Panc1 (cell line): ENCODE measurements around the gene TNRC6C. TPM values are rescaled to one million over a fixed set of nuclear protein-coding genes. Genes with fewer than 3 reads are reported as not detected.

Source experiments
- ATAC-seq: fragments of 200-7000 bp; cut with Tn5 transposase; 2 replicates; pipeline ENCODE4 v1.9.1; 2020; ENCODE audit warnings: mild to moderate bottlenecking, moderate library complexity
- BruUV-seq: library from RNA; stranded (reverse); fragments of 400-500 nt; replicated peaks from 2 replicates; lab custom pipeline; 2021; lab: Mats Ljungman, UMichigan
- CTCF ChIA-PET: fragments of 300-600 bp; sonication (Branson Sonifier 250); formaldehyde crosslinking; loops from one replicate; lab custom pipeline; 2022; ENCODE audit warnings: antibody characterized with exemption; lab: Charles Lee
- POLR2A ChIA-PET: fragments of 300-600 bp; sonication (Branson Sonifier 250); formaldehyde crosslinking; loops from one replicate; lab custom pipeline; 2022; ENCODE audit warnings: antibody characterized with exemption; lab: Charles Lee
- DNase-seq: peaks from one replicate; pipeline ENCODE4 v3.0.0-alpha.2; 2010; ENCODE audit warnings: low read depth, low spot score
- H3K27ac ChIP-seq: 2 replicates; pipeline ENCODE4 v1.5.1; 2011; ENCODE audit warnings: mild to moderate bottlenecking, low read length, inconsistent platforms
- H3K27me3 ChIP-seq: fragments of 200-500 bp; sonication (Bioruptor generic); 2 replicates; pipeline ENCODE4 v1.6.0; 2014; ENCODE audit warnings: low read length, inconsistent platforms; ENCODE audit not compliant: control insufficient read depth, insufficient read depth
- H3K36me3 ChIP-seq: fragments of 200-500 bp; sonication (Bioruptor generic); 2 replicates; pipeline ENCODE4 v1.5.1; 2014; ENCODE audit warnings: inconsistent platforms, mild to moderate bottlenecking, low read length, moderate library complexity; ENCODE audit not compliant: control insufficient read depth, insufficient read depth
- H3K4me1 ChIP-seq: 2 replicates; pipeline ENCODE4 v1.5.1; 2011; ENCODE audit warnings: inconsistent platforms, mild to moderate bottlenecking, low read length, moderate library complexity; ENCODE audit not compliant: control insufficient read depth, insufficient read depth
- H3K4me3 ChIP-seq, 2 experiments: 2 replicates each; pipeline ENCODE4 v1.5.1; 2011 to 2012; ENCODE audit warnings: low read depth in 2 of 2, low read length in 2 of 2, mild to moderate bottlenecking in 2 of 2, inconsistent platforms in 1 of 2, moderate library complexity in 1 of 2
- H3K9me3 ChIP-seq: fragments of 200-500 bp; sonication (Bioruptor generic); 2 replicates; pipeline ENCODE4 v1.5.1; 2014; ENCODE audit warnings: low read depth, mild to moderate bottlenecking, inconsistent platforms, low read length, moderate library complexity; ENCODE audit not compliant: control insufficient read depth, insufficient read depth
- POLR2AphosphoS5 ChIP-seq: IDR thresholded peaks from 2 replicates; pipeline ENCODE4 v1.6.1; 2012; ENCODE audit warnings: mild to moderate bottlenecking, low read depth, low read length, moderate library complexity
- SIN3A ChIP-seq: IDR thresholded peaks from 2 replicates; pipeline ENCODE4 v1.6.1; 2012; ENCODE audit warnings: low read depth, mild to moderate bottlenecking, low read length, moderate library complexity, borderline replicate concordance; ENCODE audit not compliant: insufficient read depth
- TCF7L2 ChIP-seq: IDR thresholded peaks from 2 replicates; pipeline ENCODE4 v1.6.1; 2011; ENCODE audit warnings: mild to moderate bottlenecking, low read depth, low read length, inconsistent platforms
- in situ Hi-C: cut with HindIII; loops from 2 replicates; pipeline ENCODE4 v1.10.0; 2016; ENCODE audit warnings: low sequenced_read_pairs, low pct_unique_long_range_greater_than_20kb
- intact Hi-C: fragments of 100-400 bp; cut with micrococcal nuclease; formaldehyde crosslinking; loops from one replicate; pipeline ENCODE4 v1.10.0; 2022; ENCODE audit not compliant: unreplicated experiment
- total RNA-seq: library from RNA; stranded (reverse); gene quantifications from one replicate; pipeline ENCODE4 v1.2.1, GENCODE V29; 2021; ENCODE audit not compliant: unreplicated experiment
- TF ChIP-seq, protein P1 (sequence below): fragments of 450-650 bp; IDR thresholded peaks from 2 replicates; pipeline ENCODE4 v1.5.1; 2017; ENCODE audit warnings: mild to moderate bottlenecking
- TF ChIP-seq, protein P2 (sequence below), 2 experiments: IDR thresholded peaks; 2 replicates each; pipeline ENCODE4 v1.6.1; 2011 to 2012; ENCODE audit warnings: low read depth in 2 of 2, control low read depth in 1 of 2, low read length in 1 of 2, mild to moderate bottlenecking in 1 of 2, moderate library complexity in 1 of 2; ENCODE audit not compliant: insufficient read depth in 1 of 2

The TNRC6C gene
- total RNA-seq, 1 experiment from 2014 or later = 10.1 TPM

DNA sequence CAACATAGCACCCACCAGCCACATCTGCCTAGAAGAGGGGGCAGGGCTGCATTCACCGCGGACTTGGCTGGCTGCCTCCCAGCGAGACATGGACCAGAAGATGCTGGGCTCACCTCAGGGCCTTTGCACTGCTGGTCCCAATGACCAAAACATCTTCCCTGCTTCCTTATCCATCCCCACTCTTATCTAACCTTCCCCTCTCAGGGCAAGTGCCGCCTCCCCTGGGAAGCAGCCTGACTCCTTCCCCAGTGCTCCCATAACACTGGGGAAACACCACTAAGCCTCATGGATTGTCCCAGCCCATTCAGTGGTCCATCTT lies 164.4 kb downstream of the TNRC6C start:
- BruUV-seq = no TSS peak
- no peak for DNase-seq
- POLR2A ChIA-PET = no interaction called here
- Histone ChIP-seq H3K4me1 (peaks cover 24% of the 10 kb centered on the region), H3K36me3 (no peaks in the 10 kb centered on the region; the same call in 1 of the 2 replicates), H3K27me3 (no peaks in the 10 kb centered on the region), H3K9me3 (no peaks in the 10 kb centered on the region), H3K27ac (no peak overlapping the region), H3K4me3 (no peak overlapping the region)
- in situ Hi-C loops (no loop called here), intact Hi-C loops (no loop called here)
- TF ChIP-seq, protein P1, sequence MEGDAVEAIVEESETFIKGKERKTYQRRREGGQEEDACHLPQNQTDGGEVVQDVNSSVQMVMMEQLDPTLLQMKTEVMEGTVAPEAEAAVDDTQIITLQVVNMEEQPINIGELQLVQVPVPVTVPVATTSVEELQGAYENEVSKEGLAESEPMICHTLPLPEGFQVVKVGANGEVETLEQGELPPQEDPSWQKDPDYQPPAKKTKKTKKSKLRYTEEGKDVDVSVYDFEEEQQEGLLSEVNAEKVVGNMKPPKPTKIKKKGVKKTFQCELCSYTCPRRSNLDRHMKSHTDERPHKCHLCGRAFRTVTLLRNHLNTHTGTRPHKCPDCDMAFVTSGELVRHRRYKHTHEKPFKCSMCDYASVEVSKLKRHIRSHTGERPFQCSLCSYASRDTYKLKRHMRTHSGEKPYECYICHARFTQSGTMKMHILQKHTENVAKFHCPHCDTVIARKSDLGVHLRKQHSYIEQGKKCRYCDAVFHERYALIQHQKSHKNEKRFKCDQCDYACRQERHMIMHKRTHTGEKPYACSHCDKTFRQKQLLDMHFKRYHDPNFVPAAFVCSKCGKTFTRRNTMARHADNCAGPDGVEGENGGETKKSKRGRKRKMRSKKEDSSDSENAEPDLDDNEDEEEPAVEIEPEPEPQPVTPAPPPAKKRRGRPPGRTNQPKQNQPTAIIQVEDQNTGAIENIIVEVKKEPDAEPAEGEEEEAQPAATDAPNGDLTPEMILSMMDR = no peak
- TF ChIP-seq POLR2AphosphoS5 (no peak), SIN3A (no peak), TCF7L2 (no peak)
- TF ChIP-seq, protein P2, sequence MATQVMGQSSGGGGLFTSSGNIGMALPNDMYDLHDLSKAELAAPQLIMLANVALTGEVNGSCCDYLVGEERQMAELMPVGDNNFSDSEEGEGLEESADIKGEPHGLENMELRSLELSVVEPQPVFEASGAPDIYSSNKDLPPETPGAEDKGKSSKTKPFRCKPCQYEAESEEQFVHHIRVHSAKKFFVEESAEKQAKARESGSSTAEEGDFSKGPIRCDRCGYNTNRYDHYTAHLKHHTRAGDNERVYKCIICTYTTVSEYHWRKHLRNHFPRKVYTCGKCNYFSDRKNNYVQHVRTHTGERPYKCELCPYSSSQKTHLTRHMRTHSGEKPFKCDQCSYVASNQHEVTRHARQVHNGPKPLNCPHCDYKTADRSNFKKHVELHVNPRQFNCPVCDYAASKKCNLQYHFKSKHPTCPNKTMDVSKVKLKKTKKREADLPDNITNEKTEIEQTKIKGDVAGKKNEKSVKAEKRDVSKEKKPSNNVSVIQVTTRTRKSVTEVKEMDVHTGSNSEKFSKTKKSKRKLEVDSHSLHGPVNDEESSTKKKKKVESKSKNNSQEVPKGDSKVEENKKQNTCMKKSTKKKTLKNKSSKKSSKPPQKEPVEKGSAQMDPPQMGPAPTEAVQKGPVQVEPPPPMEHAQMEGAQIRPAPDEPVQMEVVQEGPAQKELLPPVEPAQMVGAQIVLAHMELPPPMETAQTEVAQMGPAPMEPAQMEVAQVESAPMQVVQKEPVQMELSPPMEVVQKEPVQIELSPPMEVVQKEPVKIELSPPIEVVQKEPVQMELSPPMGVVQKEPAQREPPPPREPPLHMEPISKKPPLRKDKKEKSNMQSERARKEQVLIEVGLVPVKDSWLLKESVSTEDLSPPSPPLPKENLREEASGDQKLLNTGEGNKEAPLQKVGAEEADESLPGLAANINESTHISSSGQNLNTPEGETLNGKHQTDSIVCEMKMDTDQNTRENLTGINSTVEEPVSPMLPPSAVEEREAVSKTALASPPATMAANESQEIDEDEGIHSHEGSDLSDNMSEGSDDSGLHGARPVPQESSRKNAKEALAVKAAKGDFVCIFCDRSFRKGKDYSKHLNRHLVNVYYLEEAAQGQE (IDR thresholded peaks at IDR 0.05; ENCODE audit: insufficient read depth in 1 of 2, low read depth in 2 of 2, low read length in 1 of 2) = no peak
- CTCF ChIA-PET = no interaction called here
- ATAC-seq = no peak

DNA sequence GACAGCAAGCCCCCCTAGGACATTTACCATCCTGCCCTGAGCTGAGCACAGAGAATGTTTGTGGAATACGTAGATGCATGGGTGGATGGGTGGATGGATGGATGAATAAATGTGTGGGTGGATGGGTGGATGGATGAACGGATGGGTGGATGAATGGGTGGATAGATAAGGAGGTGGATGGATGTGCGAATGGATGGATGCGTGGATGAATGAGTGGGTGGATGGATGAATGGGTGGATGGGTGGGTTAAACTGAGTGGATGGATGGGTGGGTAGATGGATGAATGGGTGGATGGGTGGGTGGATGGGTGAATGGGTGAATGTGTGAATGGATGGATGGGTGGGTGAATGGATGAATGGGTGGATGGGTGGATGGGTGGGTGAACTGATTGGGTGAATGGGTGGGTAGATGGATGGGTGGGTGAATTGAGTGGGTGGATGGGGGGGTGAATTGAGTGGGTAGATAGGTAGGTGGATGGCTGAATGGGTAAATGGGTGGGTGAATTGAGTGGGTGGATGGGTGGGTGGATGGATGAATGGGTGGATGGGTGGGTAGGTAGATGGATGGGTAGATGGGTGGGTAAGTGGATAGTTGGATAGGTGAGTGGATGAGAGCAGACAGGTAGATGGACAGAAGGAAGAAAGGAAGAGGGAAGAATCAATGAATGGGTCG lies 164.9 kb downstream of the TNRC6C start:
- ChIA-PET POLR2A (no interaction called here), CTCF (interaction anchor here (0.6 kb wide), 1 partner anchor 436 kb away, joined by 3 read pairs; no protein-coding TSS in a partner anchor)
- intact Hi-C loops (no loop called here), in situ Hi-C loops (no loop called here)
- no peak for DNase-seq
- BruUV-seq = no TSS peak
- Histone ChIP-seq H3K9me3 (no peaks in the 10 kb centered on the region), H3K36me3 (peaks cover 2% of the 10 kb centered on the region; the same call in 1 of the 2 replicates), H3K27ac (no peak overlapping the region), H3K4me3 (no peak overlapping the region), H3K27me3 (no peaks in the 10 kb centered on the region), H3K4me1 (peaks cover 24% of the 10 kb centered on the region)
- no peak for ATAC-seq
- no peak for TF ChIP-seq TCF7L2
- TF ChIP-seq, protein P2 (IDR thresholded peaks at IDR 0.05; ENCODE audit: insufficient read depth in 1 of 2, low read depth in 2 of 2, low read length in 1 of 2) = no peak
- no peak for TF ChIP-seq POLR2AphosphoS5
- TF ChIP-seq, protein P1 = no peak
- no peak for TF ChIP-seq SIN3A
